ENCODE data around the gene MMADHC.

Gene MMADHC

DNA sequence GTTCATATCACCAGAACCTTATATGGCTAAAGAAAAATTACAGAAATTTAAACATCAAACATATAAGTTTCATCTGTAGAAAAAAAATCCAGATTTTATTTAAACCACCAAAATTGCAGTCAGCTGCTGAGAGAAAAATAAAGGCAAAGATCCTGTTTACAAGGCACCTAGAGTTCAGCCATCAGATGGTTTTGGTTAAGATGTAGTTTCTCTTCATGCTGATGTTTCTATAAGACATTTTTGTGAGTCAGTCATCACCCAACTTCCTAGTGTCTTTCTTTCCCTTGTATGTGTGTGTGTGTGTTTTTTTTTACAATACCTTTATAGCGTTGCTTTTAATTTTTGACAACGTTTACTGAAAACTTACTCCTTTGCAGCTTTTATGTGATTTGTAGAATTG, 26.1 kb upstream of the MMADHC start:
- Histone ChIP-seq H3K4me3 (ENCODE audit: low read length in 2 of 2) (no peak overlapping the region), H3K27ac (ENCODE audit: low read length) (no peak overlapping the region), H3K36me3 (ENCODE audit: control insufficient read depth in 2 of 2, insufficient read depth in 2 of 2, low read length in 2 of 2) (no peaks in the 10 kb centered on the region), H3K9ac (ENCODE audit: low read length in 2 of 2) (no peak overlapping the region), H3K9me3 (ENCODE audit: control insufficient read depth in 2 of 2, low read length in 2 of 2) (no peaks in the 10 kb centered on the region), H3K4me1 (ENCODE audit: control insufficient read depth, insufficient read depth, low read length) (peaks cover 5% of the 10 kb centered on the region), H3K27me3 (ENCODE audit: control insufficient read depth in 1 of 2, insufficient read depth in 2 of 2, low read length in 2 of 2) (no peaks in the 10 kb centered on the region)

DNA sequence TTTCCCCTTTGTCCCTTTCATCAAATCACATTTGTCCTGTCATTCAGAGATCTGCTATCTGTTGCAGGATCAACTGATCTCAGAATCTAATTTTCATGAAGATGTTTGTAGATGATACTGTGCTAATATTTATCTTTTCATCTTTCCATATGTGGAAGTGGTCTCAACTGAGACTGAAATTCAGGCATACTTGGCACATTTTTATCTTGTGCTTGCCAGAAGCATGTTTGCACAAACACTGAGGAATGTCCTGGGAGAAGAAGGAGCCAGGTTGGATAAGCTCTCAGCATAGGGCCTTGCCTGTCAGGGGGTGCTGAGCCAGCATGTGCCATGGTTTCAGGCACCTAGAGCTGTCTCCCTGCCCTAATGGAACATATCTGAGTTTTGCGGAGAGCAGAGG, 24.5 kb upstream of the MMADHC start:
- Histone ChIP-seq H3K27ac (ENCODE audit: low read length) (no peak overlapping the region), H3K9ac (ENCODE audit: low read length in 2 of 2) (no peak overlapping the region), H3K4me1 (ENCODE audit: control insufficient read depth, insufficient read depth, low read length) (peaks cover 5% of the 10 kb centered on the region), H3K27me3 (ENCODE audit: control insufficient read depth in 1 of 2, insufficient read depth in 2 of 2, low read length in 2 of 2) (no peaks in the 10 kb centered on the region), H3K36me3 (ENCODE audit: control insufficient read depth in 2 of 2, insufficient read depth in 2 of 2, low read length in 2 of 2) (no peaks in the 10 kb centered on the region), H3K9me3 (ENCODE audit: control insufficient read depth in 2 of 2, low read length in 2 of 2) (no peaks in the 10 kb centered on the region), H3K4me3 (ENCODE audit: low read length in 2 of 2) (no peak overlapping the region)

DNA sequence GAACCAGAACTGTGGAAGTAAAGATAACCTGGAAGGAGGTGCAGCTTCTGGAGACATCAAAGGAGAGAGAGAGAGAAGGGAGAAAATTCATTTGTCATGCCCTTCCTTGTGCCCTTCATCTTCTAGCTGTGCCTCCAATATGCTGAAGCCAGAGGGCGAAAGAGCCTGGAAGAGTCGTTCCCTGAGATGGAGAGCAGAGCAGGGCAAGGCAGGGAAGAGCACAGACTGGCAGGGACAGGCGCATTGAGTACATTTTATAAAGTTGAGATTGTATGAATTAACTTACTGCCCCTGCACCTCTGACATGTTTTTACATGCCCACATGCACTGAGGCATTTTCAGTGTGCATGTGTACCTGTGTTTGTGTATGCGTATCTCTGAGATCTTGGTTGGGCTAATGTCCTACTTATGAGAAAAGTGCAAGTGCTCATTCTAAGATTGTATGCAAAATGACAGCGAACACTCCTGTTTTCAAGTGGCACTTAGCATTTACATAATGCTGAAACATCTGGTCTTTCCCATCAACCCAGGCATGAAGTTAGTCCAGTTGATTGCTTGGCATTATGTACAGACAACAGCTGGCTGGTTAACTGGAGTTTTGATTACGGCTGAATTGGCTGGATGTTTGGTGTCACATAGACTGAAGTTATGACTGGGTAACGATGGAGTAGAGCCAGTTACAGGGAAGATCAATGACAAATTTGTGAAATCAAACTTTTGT, 23.7 kb upstream of the MMADHC start:
- Histone ChIP-seq H3K27ac (ENCODE audit: low read length) (no peak overlapping the region), H3K9me3 (ENCODE audit: control insufficient read depth in 2 of 2, low read length in 2 of 2) (no peaks in the 10 kb centered on the region), H3K27me3 (ENCODE audit: control insufficient read depth in 1 of 2, insufficient read depth in 2 of 2, low read length in 2 of 2) (no peaks in the 10 kb centered on the region), H3K4me3 (ENCODE audit: low read length in 2 of 2) (no peak overlapping the region), H3K9ac (ENCODE audit: low read length in 2 of 2) (no peak overlapping the region), H3K36me3 (ENCODE audit: control insufficient read depth in 2 of 2, insufficient read depth in 2 of 2, low read length in 2 of 2) (no peaks in the 10 kb centered on the region), H3K4me1 (ENCODE audit: control insufficient read depth, insufficient read depth, low read length) (peaks cover 5% of the 10 kb centered on the region)

DNA sequence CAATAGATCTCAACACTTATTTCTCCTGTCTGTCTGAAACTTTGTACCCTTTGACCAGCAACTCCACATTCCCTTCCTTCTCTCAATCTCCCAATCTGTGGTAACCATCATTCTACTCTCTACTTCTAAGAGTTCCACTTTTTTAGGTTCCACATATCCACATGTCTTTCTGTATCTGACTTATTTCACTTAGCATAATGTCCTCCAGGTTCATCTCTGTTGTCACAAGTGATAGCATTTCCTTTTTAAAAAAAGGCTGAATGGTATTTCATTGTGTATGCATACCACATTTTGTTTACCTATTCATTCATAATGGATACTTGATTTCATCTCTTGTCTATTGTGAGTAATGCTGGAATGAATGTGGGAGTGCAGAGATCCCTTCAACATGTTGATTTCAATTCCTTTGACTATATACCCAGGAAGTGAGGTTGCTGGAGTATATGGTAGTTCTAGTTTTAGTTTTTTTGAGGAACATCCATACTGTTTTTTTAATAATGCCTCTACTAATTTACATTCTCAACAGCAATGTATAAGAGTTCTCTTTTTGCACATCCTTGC, 18.8 kb upstream of the MMADHC start:
- Histone ChIP-seq H3K9me3 (ENCODE audit: control insufficient read depth in 2 of 2, low read length in 2 of 2) (no peaks in the 10 kb centered on the region), H3K9ac (ENCODE audit: low read length in 2 of 2) (no peak overlapping the region), H3K27ac (ENCODE audit: low read length) (no peak overlapping the region), H3K27me3 (ENCODE audit: control insufficient read depth in 1 of 2, insufficient read depth in 2 of 2, low read length in 2 of 2) (no peaks in the 10 kb centered on the region), H3K4me1 (ENCODE audit: control insufficient read depth, insufficient read depth, low read length) (no peaks in the 10 kb centered on the region), H3K4me3 (ENCODE audit: low read length in 2 of 2) (no peak overlapping the region), H3K36me3 (ENCODE audit: control insufficient read depth in 2 of 2, insufficient read depth in 2 of 2, low read length in 2 of 2) (no peaks in the 10 kb centered on the region)

DNA sequence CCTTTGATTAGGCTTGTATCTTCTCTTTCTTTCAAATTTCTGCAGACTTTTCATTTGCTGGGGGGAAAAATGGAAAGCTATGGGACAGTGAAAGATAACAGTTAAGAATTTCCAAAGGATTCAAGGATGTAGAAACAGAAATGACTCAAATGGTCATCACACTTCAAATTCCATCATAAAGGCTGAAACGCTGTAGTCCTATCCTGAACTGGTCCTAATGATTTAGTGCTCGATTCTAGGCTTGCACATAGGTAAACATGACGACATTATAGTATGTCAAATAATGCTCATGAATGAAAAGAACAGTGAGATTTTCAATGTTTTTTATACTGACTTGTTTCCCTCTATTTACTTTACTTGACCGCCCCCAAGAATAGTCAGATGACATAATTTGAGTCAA, 15.7 kb upstream of the MMADHC start:
- Histone ChIP-seq H3K27ac (ENCODE audit: low read length) (no peak overlapping the region), H3K36me3 (ENCODE audit: control insufficient read depth in 2 of 2, insufficient read depth in 2 of 2, low read length in 2 of 2) (no peaks in the 10 kb centered on the region), H3K9me3 (ENCODE audit: control insufficient read depth in 2 of 2, low read length in 2 of 2) (no peaks in the 10 kb centered on the region), H3K27me3 (ENCODE audit: control insufficient read depth in 1 of 2, insufficient read depth in 2 of 2, low read length in 2 of 2) (no peaks in the 10 kb centered on the region), H3K4me3 (ENCODE audit: low read length in 2 of 2) (no peak overlapping the region), H3K9ac (ENCODE audit: low read length in 2 of 2) (no peak overlapping the region), H3K4me1 (ENCODE audit: control insufficient read depth, insufficient read depth, low read length) (no peaks in the 10 kb centered on the region)

DNA sequence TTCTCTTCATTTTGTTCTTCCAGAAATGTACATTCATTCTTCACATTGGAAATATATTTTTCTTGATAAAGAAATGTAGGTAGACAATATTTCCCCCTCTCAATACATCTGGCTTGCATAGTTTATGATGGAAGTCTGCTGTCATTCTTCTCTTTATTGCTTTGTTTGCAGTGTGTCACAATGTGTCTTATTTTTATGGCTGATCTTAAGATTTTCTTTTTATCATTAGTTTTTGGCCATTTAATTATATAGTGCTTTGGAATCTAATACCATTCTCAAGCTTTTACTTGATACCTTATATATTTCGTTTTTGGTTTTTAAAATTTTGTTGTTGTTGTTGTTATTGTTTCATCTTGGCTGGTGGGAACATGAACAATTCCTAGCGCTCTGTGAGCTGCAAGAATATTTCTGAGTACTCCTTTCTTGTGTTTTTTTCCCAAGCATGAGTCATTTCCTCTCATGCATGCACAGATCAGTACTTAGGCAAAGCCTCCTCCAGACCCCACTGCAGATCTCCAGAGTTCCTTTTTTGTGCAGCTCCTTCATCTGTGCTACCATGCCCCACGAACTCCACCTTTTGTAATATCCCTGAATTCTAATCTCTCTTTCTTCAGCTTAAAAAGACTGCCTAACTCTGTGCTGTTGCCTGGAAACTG, 13.7 kb upstream of the MMADHC start:
- Histone ChIP-seq H3K4me3 (ENCODE audit: low read length in 2 of 2) (no peak overlapping the region), H3K4me1 (ENCODE audit: control insufficient read depth, insufficient read depth, low read length) (peaks cover 3% of the 10 kb centered on the region), H3K27ac (ENCODE audit: low read length) (no peak overlapping the region), H3K9ac (ENCODE audit: low read length in 2 of 2) (no peak overlapping the region), H3K36me3 (ENCODE audit: control insufficient read depth in 2 of 2, insufficient read depth in 2 of 2, low read length in 2 of 2) (no peaks in the 10 kb centered on the region), H3K9me3 (ENCODE audit: control insufficient read depth in 2 of 2, low read length in 2 of 2) (no peaks in the 10 kb centered on the region), H3K27me3 (ENCODE audit: control insufficient read depth in 1 of 2, insufficient read depth in 2 of 2, low read length in 2 of 2) (no peaks in the 10 kb centered on the region)

DNA sequence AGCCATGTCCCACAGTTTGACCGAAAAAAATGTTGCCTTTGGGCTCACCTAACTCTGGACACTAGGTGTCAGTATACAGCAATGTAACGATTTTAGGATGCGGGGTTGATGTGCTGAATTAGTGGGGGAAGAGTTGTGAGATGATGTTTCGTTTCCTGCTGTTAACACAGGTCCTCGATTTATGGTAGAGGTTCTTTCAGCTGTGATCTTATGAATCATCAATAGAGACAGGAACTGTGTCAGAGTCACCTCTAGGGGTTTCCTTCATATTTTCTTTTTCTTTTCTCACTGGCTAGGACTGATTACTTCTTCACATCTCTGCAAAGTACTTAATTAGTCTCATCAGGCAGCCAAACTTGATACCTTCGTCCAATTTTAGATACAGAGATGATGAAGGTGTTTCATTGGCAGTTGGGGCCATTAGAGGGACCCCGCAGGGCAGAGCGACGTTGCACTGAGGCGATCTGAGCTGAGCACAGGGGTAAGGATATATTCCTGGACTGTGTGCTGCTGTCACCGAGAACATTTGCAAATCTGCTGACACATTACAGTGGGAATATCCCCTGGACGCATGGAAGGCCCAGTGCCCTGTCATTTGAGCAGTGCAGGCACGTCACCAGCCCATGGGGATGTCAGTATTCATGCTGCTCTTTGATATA, 10.2 kb upstream of the MMADHC start:
- Histone ChIP-seq H3K27me3 (ENCODE audit: control insufficient read depth in 1 of 2, insufficient read depth in 2 of 2, low read length in 2 of 2) (no peaks in the 10 kb centered on the region), H3K4me3 (ENCODE audit: low read length in 2 of 2) (peak overlapping the region; percentile 67 to 68), H3K9ac (ENCODE audit: low read length in 2 of 2) (peak overlapping the region; percentile 1 to 37), H3K9me3 (ENCODE audit: control insufficient read depth in 2 of 2, low read length in 2 of 2) (no peaks in the 10 kb centered on the region), H3K27ac (ENCODE audit: low read length) (no peak overlapping the region), H3K36me3 (ENCODE audit: control insufficient read depth in 2 of 2, insufficient read depth in 2 of 2, low read length in 2 of 2) (no peaks in the 10 kb centered on the region), H3K4me1 (ENCODE audit: control insufficient read depth, insufficient read depth, low read length) (peaks cover 3% of the 10 kb centered on the region)

DNA sequence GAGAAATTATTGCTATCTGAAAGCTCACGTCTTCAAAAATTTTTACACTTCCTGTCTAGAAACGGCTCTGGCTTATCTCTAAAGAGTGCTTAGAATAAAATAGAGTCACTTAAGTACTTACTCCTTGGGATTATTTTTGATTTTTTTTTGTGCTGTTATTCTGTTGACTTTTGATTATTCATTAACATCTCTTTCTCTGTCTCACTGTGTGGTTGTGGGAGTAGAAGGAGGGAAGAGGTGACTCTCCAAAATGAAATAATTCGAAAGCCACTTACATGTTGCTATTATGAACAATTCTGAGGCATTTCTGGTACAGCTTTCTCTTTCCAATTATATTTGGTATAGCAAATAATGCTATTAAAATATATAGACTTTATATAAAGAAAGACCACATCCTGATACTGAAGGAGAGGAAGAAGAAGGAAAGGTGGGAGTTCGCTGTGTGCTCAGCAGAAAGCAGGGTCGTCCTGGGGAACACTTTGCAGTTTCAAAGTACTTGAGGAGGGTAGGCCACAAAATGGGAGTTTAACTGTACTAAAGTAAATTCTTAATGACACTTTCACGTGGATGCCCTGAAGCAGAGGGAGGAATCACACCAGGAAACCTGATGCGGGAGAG, 9.6 kb upstream of the MMADHC start:
- Histone ChIP-seq H3K27me3 (ENCODE audit: control insufficient read depth in 1 of 2, insufficient read depth in 2 of 2, low read length in 2 of 2) (no peaks in the 10 kb centered on the region), H3K9ac (ENCODE audit: low read length in 2 of 2) (no peak overlapping the region), H3K9me3 (ENCODE audit: control insufficient read depth in 2 of 2, low read length in 2 of 2) (no peaks in the 10 kb centered on the region), H3K36me3 (ENCODE audit: control insufficient read depth in 2 of 2, insufficient read depth in 2 of 2, low read length in 2 of 2) (no peaks in the 10 kb centered on the region), H3K4me1 (ENCODE audit: control insufficient read depth, insufficient read depth, low read length) (peaks cover 3% of the 10 kb centered on the region), H3K4me3 (ENCODE audit: low read length in 2 of 2) (peak overlapping the region in 1 of 2 donors; percentile 67), H3K27ac (ENCODE audit: low read length) (no peak overlapping the region)

DNA sequence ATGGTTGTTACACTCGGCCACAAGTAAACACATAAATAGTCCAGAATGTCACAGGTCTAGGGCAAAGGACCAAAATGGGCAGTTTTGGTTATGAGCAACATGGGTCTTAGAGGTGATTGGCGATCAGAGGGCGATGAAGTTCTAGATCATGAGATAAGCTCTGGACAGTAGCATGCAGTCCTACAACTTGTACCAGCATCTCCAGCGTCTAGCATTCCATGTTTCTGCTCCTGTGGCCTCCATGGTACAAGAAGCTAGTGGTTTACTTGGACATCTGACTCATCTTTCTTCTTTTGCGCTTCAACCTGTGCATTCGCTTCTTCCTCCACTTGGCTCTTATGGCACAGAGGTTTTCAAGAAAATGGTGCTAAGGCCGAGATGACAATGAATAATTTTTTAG, 8.9 kb upstream of the MMADHC start:
- H3K9ac ChIP-seq (ENCODE audit: low read length in 2 of 2): no peak overlapping the region
- no peak overlapping the region for H3K4me3 ChIP-seq (ENCODE audit: low read length in 2 of 2)
- H3K4me1 ChIP-seq (ENCODE audit: control insufficient read depth, insufficient read depth, low read length): peaks cover 3% of the 10 kb centered on the region
- H3K27ac ChIP-seq (ENCODE audit: low read length): no peak overlapping the region
- H3K27me3 ChIP-seq (ENCODE audit: control insufficient read depth in 1 of 2, insufficient read depth in 2 of 2, low read length in 2 of 2): no peaks in the 10 kb centered on the region
- H3K36me3 ChIP-seq (ENCODE audit: control insufficient read depth in 2 of 2, insufficient read depth in 2 of 2, low read length in 2 of 2): no peaks in the 10 kb centered on the region
- H3K9me3 ChIP-seq (ENCODE audit: control insufficient read depth in 2 of 2, low read length in 2 of 2): no peaks in the 10 kb centered on the region

DNA sequence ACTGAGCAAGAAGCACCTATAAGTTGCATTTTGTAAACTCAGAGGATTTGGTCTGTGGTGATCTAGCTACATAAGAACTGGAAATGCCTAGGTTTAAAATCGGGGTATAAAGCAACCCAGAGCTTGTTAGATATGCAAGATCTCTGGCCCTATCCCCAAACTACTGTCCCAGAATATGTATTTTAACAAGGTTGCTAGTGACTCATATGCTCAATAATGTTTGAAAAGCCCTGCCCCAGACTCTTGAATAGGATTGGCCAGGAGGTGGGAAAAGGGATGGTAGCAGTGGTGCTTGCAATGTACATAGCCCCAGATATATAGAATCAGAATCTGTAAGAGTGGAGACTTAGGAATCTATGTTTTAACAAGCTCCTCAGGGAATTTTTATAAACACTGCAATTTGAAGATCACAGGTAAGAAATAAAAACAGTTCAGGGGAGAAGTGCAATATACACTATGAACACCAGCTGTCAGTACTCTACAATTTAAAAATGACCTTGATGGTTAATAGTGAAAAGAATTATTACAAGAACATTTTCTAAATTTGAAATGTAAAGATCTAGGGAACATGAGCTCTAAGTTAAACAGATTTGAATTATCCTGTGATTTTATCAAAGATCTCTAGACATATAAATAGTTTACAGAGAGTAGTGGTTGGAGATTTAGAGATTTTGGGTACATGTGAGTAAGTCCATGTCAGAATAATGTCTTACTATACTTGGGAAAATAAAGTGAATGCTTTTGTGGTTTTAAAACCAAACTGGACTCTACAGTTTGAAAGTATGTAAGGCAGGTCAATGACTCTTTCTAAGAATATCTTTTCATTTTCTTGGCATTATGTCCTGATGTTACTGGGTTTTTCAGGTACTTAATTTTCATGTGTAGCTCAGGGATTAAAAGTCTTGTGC, 7.7 kb upstream of the MMADHC start:
- Histone ChIP-seq H3K36me3 (ENCODE audit: control insufficient read depth in 2 of 2, insufficient read depth in 2 of 2, low read length in 2 of 2) (no peaks in the 10 kb centered on the region), H3K4me3 (ENCODE audit: low read length in 2 of 2) (no peak overlapping the region), H3K4me1 (ENCODE audit: control insufficient read depth, insufficient read depth, low read length) (peaks cover 3% of the 10 kb centered on the region), H3K9ac (ENCODE audit: low read length in 2 of 2) (no peak overlapping the region), H3K27me3 (ENCODE audit: control insufficient read depth in 1 of 2, insufficient read depth in 2 of 2, low read length in 2 of 2) (no peaks in the 10 kb centered on the region), H3K9me3 (ENCODE audit: control insufficient read depth in 2 of 2, low read length in 2 of 2) (no peaks in the 10 kb centered on the region), H3K27ac (ENCODE audit: low read length) (no peak overlapping the region)
